Endothelial cell of umbilical vein (primary cell): ENCODE data around the gene TMPRSS9. TPM values are rescaled to one million over a fixed set of nuclear protein-coding genes. Genes with fewer than 3 reads are reported as not detected.

Experiments
- BruUV-seq: library from RNA; stranded (reverse); fragments of 400-500 nt; replicated peaks from 2 replicates; lab custom pipeline; 2021; lab: Mats Ljungman, UMichigan
- CTCF ChIA-PET: fragments of 300-600, 350-600 bp; sonication (Branson Sonifier 250); formaldehyde crosslinking; loops from one replicate; lab custom pipeline; 2021; ENCODE audit warnings: antibody characterized with exemption, inconsistent platforms; lab: Charles Lee
- POLR2A ChIA-PET: fragments of 300-600, 350-600 bp; sonication (Branson Sonifier 250); formaldehyde crosslinking; loops from one replicate; lab custom pipeline; 2021; ENCODE audit warnings: antibody characterized with exemption, inconsistent platforms; lab: Charles Lee
- DNase-seq: peaks from one replicate; pipeline ENCODE4 v3.0.0-alpha.2; 2011; ENCODE audit warnings: low read depth, low spot score
- FAIRE-seq: peaks from 2 replicates; lab custom pipeline; 2011; peaks lifted over from hg19 to GRCh38; lab: Jason Lieb, UNC
- H2AFZ ChIP-seq: 2 replicates; pipeline ENCODE4 v1.6.0; 2012; ENCODE audit warnings: low read depth, low read length, control low read depth, inconsistent platforms
- H3K27ac ChIP-seq: 2 replicates; pipeline ENCODE4 v1.5.1; 2011; ENCODE audit warnings: low read depth, mild to moderate bottlenecking, control low read depth, low read length, moderate library complexity; ENCODE audit not compliant: insufficient read depth
- H3K27me3 ChIP-seq, 2 experiments: 2 replicates each; pipeline versions ENCODE4 v1.6.0 to v1.6.1; 2011; ENCODE audit warnings: low read length in 2 of 2, mixed read lengths in 1 of 2; ENCODE audit not compliant: control insufficient read depth in 2 of 2, insufficient read depth in 2 of 2
- H3K36me3 ChIP-seq, 2 experiments: 2 replicates in 1 of 2; 3 replicates in 1 of 2; pipeline ENCODE4 v1.5.1; 2011; ENCODE audit warnings: low read length in 2 of 2, mild to moderate bottlenecking in 1 of 2, moderate library complexity in 1 of 2; ENCODE audit not compliant: control insufficient read depth in 2 of 2, insufficient read depth in 2 of 2; ENCODE audit errors: extremely low read depth in 1 of 2
- H3K4me1 ChIP-seq: 3 replicates; pipeline ENCODE4 v1.5.1; 2011; ENCODE audit warnings: mild to moderate bottlenecking, low read length; ENCODE audit not compliant: control insufficient read depth, insufficient read depth; ENCODE audit errors: extremely low read depth
- H3K4me2 ChIP-seq: 2 replicates; pipeline ENCODE4 v1.6.1; 2011; ENCODE audit warnings: low read length, control low read depth, mixed read lengths; ENCODE audit not compliant: insufficient read depth
- H3K4me3 ChIP-seq, 3 experiments: fragments of 200-600 bp in 1 of 3; sonication (generic), shearing (Covaris generic) in 1 of 3; replicated peaks in 1 of 3; 2 replicates each; pipeline ENCODE4 v1.5.1; 2011 to 2016; ENCODE audit warnings: control low read depth in 3 of 3, low read length in 3 of 3, mild to moderate bottlenecking in 2 of 3, inconsistent platforms in 1 of 3, low read depth in 1 of 3, moderate library complexity in 1 of 3; ENCODE audit not compliant: insufficient read depth in 1 of 3
- H3K79me2 ChIP-seq: 2 replicates; pipeline ENCODE4 v1.6.0; 2012; ENCODE audit warnings: low read length, inconsistent platforms; ENCODE audit not compliant: control insufficient read depth, insufficient read depth
- H3K9ac ChIP-seq: replicated peaks from 2 replicates; pipeline ENCODE3; 2011; ENCODE audit warnings: low read length, control low read depth; ENCODE audit not compliant: insufficient read depth; ENCODE audit errors: extremely low read depth
- H3K9me1 ChIP-seq: replicated peaks from 3 replicates; pipeline ENCODE4 v1.6.0; 2011; ENCODE audit warnings: mild to moderate bottlenecking, low read length; ENCODE audit not compliant: control insufficient read depth, insufficient read depth; ENCODE audit errors: extremely low read depth
- H3K9me3 ChIP-seq: replicated peaks from 2 replicates; pipeline ENCODE4 v1.5.1; 2012; ENCODE audit warnings: low read length, inconsistent platforms; ENCODE audit not compliant: control insufficient read depth, insufficient read depth
- H4K20me1 ChIP-seq: replicated peaks from 2 replicates; pipeline ENCODE3; 2011; ENCODE audit warnings: mild to moderate bottlenecking, low read length; ENCODE audit not compliant: control insufficient read depth, insufficient read depth; ENCODE audit errors: extremely low read depth
- EZH2 ChIP-seq: IDR thresholded peaks from 2 replicates; pipeline ENCODE4 v1.6.1; 2012; ENCODE audit warnings: borderline replicate concordance, low read depth, mild to moderate bottlenecking, moderate library complexity, low read length, inconsistent platforms; ENCODE audit not compliant: severe bottlenecking
- FOS ChIP-seq: IDR thresholded peaks from 2 replicates; pipeline ENCODE4 v1.6.1; 2011; ENCODE audit warnings: mild to moderate bottlenecking, low read length, moderate library complexity, borderline replicate concordance; ENCODE audit not compliant: insufficient read depth
- GATA2 ChIP-seq: IDR thresholded peaks from 2 replicates; pipeline ENCODE4 v1.7.0; 2011; ENCODE audit warnings: low read depth, mild to moderate bottlenecking, moderate library complexity, mixed read lengths, low read length; ENCODE audit not compliant: insufficient read length, insufficient read depth
- JUN ChIP-seq: IDR thresholded peaks from 2 replicates; pipeline ENCODE4 v1.6.1; 2011; ENCODE audit warnings: borderline replicate concordance, low read depth; ENCODE audit not compliant: insufficient read length, insufficient read depth
- MYC ChIP-seq: IDR thresholded peaks from one replicate; pipeline ENCODE4 v1.6.1; 2011; ENCODE audit warnings: mild to moderate bottlenecking, low read depth, low read length
- POLR2A ChIP-seq: IDR thresholded peaks from 2 replicates; pipeline ENCODE4 v1.6.1; 2012; ENCODE audit warnings: low read depth, mild to moderate bottlenecking, control low read depth, low read length
- POLR2AphosphoS5 ChIP-seq: IDR thresholded peaks from 2 replicates; pipeline ENCODE4 v1.6.1; 2012; ENCODE audit warnings: low read depth, mild to moderate bottlenecking, control low read depth, low read length, moderate library complexity; ENCODE audit not compliant: insufficient read depth
- dilution Hi-C: fragments of 300-500 bp; cut with MboI; formaldehyde crosslinking; loops from one replicate; pipeline ENCODE4 v1.15.0; 2019; ENCODE audit warnings: low sequenced_read_pairs; ENCODE audit not compliant: extremely low pct_ligation_motif_present
- intact Hi-C: fragments of 100-400 bp; cut with micrococcal nuclease; formaldehyde crosslinking; loops from one replicate; pipeline ENCODE4 v1.10.0; 2022
- polyA plus RNA-seq, 4 experiments: library from polyadenylated mRNA; depleted of rRNA in 3 of 4; stranded (reverse) in 3 of 4; unstranded in 1 of 4; fragments of >200 nt; gene quantifications; 2 replicates each; pipeline versions ENCODE4 v1.2.1 to v1.2.3, GENCODE V29; 2011 to 2012; ENCODE audit warnings: missing spikeins in 1 of 4
- total RNA-seq: library from RNA; stranded (reverse); gene quantifications from 2 replicates; pipeline ENCODE4 v1.2.3, GENCODE V29; 2021
- TF ChIP-seq, protein P1 (sequence below), 2 donors: IDR thresholded peaks; 1 replicate in 1 of 2; 2 replicates in 1 of 2; pipeline ENCODE4 v1.5.1; 2011; ENCODE audit warnings: low read length in 2 of 2, mild to moderate bottlenecking in 2 of 2, moderate library complexity in 2 of 2, control low read depth in 1 of 2, inconsistent platforms in 1 of 2, low read depth in 1 of 2; ENCODE audit not compliant: insufficient read depth in 1 of 2; ENCODE audit errors: extremely low read depth in 1 of 2
- TF ChIP-seq, protein P2 (sequence below): IDR thresholded peaks from 2 replicates; pipeline ENCODE4 v1.6.1; 2011; ENCODE audit not compliant: insufficient read depth, insufficient read length

The TMPRSS9 gene
- total and polyA plus RNA-seq, 2 donors (not counting 3 experiments of a cell fraction or from before 2014, with no cell fraction given) = not detected

DNA sequence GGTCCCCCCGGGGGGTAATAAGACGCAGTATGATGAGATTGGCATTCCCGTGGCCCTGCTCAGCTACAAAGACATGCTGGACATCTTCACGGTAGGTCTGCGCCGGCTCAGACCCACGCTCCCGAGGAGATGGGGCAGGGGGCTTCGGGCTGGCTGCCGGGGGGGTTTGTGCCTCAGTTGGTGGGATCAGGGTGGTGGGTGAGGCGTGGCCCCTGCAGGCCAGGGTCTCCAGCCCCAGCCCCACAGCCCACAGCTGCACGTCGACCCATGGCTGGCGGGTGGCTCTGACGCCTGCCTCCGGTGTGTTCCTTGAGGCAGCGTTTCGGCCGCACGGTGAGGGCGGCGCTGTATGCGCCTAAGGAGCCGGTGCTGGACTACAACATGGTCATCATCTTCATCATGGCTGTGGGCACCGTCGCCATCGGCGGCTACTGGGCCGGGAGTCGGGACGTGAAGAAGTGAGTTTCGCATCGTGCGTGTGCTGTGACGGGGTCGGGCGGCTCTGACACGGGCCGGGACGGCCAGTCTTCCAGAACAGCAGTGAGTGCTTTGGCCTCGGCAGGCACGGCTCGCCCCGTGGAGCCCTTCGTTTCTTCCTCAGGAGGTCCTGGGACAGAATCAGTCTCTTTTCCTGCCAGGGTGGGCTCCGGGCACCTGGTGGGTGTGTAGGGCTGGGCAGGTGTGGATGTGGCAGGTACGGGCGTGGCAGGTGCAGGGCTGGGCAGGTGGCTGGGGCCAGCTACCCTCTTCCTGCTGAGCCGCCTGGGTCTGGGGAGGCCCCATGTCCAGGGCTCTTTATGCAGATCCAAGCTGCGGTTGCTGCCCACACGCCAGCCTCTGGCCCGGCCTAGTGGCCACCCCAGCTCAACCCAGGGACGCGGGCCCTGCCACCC, 21.1 kb upstream of the TMPRSS9 start:
- no peak for DNase-seq
- no peak overlapping the region for H3K9ac ChIP-seq
- no peak overlapping the region for H3K4me3 ChIP-seq
- POLR2A ChIA-PET = no interaction called here
- no peak for FAIRE-seq
- no peaks in the 10 kb centered on the region for H3K36me3 ChIP-seq
- H3K27me3 ChIP-seq = no peaks in the 10 kb centered on the region
- dilution Hi-C loops (no loop called here), intact Hi-C loops (no loop called here)
- H3K79me2 ChIP-seq = peaks cover 2% of the 10 kb centered on the region
- no peak overlapping the region for H3K27ac ChIP-seq
- no peak for TF ChIP-seq JUN
- no peaks in the 10 kb centered on the region for H4K20me1 ChIP-seq
- H3K4me2 ChIP-seq = no peak overlapping the region
- CTCF ChIA-PET = no interaction called here
- H2AFZ ChIP-seq = no peak overlapping the region
- no peaks in the 10 kb centered on the region for H3K4me1 ChIP-seq
- H3K9me1 ChIP-seq = no peaks in the 10 kb centered on the region
- no TSS peak for BruUV-seq
- H3K9me3 ChIP-seq = no peaks in the 10 kb centered on the region

DNA sequence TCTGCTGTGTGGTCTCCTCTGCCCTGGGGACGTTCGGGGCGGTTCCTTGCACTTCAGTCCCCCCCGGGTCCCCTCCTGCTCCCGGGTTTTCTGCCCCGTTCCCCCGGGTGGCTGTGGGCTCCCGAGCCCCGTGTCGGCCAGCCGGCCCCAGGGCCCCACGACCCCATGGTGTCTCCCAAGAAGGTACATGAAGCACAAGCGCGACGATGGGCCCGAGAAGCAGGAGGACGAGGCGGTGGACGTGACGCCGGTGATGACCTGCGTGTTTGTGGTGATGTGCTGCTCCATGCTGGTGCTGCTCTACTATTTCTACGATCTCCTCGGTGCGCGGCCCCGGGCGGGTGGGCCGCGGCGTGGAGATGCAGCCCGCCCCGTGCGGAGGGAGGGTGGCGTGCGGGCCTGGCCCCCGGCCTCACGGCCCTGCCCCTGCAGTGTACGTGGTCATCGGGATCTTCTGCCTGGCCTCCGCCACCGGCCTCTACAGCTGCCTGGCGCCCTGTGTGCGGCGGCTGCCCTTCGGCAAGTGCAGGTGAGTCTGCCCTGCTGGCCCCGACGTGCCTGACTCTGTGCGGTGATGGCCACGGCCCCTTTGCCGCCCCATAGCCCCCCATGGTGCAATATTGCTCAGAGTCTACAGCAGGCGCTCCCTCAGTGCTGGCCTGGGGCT, 20.3 kb upstream of the TMPRSS9 start:
- DNase-seq (no peak), FAIRE-seq (no peak)
- no peak overlapping the region for H3K4me3 ChIP-seq
- no peak overlapping the region for H3K27ac ChIP-seq
- no TSS peak for BruUV-seq
- H3K9ac ChIP-seq = no peak overlapping the region
- H2AFZ ChIP-seq = no peak overlapping the region
- peaks cover 0 to 1% of the 10 kb centered on the region in 2 experiments for H3K36me3 ChIP-seq
- no peaks in the 10 kb centered on the region for H3K9me3 ChIP-seq
- no peaks in the 10 kb centered on the region for H4K20me1 ChIP-seq
- no peak overlapping the region for H3K4me2 ChIP-seq
- no peak for TF ChIP-seq JUN
- no peak for TF ChIP-seq GATA2
- TF ChIP-seq FOS = no peak
- no peak for TF ChIP-seq POLR2A
- TF ChIP-seq EZH2 = no peak
- TF ChIP-seq, protein P1, sequence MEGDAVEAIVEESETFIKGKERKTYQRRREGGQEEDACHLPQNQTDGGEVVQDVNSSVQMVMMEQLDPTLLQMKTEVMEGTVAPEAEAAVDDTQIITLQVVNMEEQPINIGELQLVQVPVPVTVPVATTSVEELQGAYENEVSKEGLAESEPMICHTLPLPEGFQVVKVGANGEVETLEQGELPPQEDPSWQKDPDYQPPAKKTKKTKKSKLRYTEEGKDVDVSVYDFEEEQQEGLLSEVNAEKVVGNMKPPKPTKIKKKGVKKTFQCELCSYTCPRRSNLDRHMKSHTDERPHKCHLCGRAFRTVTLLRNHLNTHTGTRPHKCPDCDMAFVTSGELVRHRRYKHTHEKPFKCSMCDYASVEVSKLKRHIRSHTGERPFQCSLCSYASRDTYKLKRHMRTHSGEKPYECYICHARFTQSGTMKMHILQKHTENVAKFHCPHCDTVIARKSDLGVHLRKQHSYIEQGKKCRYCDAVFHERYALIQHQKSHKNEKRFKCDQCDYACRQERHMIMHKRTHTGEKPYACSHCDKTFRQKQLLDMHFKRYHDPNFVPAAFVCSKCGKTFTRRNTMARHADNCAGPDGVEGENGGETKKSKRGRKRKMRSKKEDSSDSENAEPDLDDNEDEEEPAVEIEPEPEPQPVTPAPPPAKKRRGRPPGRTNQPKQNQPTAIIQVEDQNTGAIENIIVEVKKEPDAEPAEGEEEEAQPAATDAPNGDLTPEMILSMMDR (IDR thresholded peaks at IDR 0.05; ENCODE audit: extremely low read depth in 1 of 2, insufficient read depth in 1 of 2, low read depth in 1 of 2, low read length in 2 of 2) = no peak
- TF ChIP-seq POLR2AphosphoS5 = no peak
- TF ChIP-seq, protein P2, sequence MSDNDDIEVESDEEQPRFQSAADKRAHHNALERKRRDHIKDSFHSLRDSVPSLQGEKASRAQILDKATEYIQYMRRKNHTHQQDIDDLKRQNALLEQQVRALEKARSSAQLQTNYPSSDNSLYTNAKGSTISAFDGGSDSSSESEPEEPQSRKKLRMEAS = no peak
- TF ChIP-seq MYC = no peak
- CTCF ChIA-PET = no interaction called here
- POLR2A ChIA-PET = interaction anchor here (0.6 kb wide), 1 partner anchor 77 kb away, joined by 3 read pairs; no protein-coding TSS in a partner anchor
- no peaks in the 10 kb centered on the region for H3K27me3 ChIP-seq
- no peaks in the 10 kb centered on the region for H3K9me1 ChIP-seq
- dilution Hi-C loops (no loop called here), intact Hi-C loops (no loop called here)
- H3K79me2 ChIP-seq = no peaks in the 10 kb centered on the region
- H3K4me1 ChIP-seq = no peaks in the 10 kb centered on the region
